Measurements from ENCODE around the gene EVPL.

DNA sequence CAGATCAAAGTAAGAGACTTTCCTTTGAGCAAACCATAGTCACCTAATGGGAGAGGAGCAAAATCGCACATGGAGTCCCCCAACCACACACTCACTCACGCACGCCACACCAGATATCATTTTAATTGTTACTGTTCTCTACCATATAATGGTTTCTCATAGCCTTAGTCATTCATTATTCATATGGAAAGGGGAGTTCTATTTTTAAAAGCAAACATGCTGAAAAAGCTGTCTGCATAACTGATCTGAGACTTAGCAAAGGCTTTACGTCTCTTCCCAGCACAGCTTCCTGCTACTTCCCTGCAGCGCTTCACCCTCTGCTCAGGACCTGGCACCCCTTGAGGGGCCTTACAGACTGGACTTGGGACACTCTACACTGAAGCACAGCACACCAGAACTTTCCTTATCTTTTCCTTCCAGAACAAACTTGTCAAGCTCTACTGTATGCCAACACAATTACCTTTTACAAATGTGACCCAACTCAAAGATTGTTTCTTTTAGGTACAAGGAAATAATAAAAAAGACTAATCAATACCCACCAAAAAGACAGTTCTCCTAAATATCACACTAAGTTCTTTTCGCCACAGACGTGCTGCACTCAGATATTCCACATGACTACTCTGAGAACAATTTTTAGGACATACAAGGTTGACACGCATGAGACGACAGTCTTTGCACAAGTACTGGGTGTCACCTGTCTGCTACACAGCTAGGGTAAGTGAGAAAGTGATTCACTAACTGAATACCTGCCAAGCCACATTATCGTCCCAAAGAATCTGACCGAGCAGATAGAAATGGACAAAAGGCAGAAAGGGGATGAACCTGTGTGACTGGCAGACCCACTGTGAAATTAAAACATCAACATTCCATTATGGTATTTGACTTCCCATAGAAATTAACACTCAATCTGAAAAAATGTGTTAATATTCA is 23.7 kb upstream of the EVPL start:
- TF ChIP-seq, protein P1, sequence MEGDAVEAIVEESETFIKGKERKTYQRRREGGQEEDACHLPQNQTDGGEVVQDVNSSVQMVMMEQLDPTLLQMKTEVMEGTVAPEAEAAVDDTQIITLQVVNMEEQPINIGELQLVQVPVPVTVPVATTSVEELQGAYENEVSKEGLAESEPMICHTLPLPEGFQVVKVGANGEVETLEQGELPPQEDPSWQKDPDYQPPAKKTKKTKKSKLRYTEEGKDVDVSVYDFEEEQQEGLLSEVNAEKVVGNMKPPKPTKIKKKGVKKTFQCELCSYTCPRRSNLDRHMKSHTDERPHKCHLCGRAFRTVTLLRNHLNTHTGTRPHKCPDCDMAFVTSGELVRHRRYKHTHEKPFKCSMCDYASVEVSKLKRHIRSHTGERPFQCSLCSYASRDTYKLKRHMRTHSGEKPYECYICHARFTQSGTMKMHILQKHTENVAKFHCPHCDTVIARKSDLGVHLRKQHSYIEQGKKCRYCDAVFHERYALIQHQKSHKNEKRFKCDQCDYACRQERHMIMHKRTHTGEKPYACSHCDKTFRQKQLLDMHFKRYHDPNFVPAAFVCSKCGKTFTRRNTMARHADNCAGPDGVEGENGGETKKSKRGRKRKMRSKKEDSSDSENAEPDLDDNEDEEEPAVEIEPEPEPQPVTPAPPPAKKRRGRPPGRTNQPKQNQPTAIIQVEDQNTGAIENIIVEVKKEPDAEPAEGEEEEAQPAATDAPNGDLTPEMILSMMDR (IDR thresholded peaks at IDR 0.05): no peak
- no peak for TF ChIP-seq POLR2A (IDR thresholded peaks at IDR 0.05)
